ENCODE data around the gene ZCCHC7.

The ZCCHC7 gene

GRCh38 chr9:37094751-37095150 is 25.6 kb upstream of the ZCCHC7 start:
- H3K4me3 ChIP-seq (ENCODE audit: low read depth, low read length), result no peak overlapping the region
- TF ChIP-seq, protein P1, sequence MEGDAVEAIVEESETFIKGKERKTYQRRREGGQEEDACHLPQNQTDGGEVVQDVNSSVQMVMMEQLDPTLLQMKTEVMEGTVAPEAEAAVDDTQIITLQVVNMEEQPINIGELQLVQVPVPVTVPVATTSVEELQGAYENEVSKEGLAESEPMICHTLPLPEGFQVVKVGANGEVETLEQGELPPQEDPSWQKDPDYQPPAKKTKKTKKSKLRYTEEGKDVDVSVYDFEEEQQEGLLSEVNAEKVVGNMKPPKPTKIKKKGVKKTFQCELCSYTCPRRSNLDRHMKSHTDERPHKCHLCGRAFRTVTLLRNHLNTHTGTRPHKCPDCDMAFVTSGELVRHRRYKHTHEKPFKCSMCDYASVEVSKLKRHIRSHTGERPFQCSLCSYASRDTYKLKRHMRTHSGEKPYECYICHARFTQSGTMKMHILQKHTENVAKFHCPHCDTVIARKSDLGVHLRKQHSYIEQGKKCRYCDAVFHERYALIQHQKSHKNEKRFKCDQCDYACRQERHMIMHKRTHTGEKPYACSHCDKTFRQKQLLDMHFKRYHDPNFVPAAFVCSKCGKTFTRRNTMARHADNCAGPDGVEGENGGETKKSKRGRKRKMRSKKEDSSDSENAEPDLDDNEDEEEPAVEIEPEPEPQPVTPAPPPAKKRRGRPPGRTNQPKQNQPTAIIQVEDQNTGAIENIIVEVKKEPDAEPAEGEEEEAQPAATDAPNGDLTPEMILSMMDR (IDR thresholded peaks at IDR 0.05; ENCODE audit: low read depth, low read length), result no peak

- H3K4me3 ChIP-seq (ENCODE audit: low read depth, low read length), result no peak overlapping the region
- TF ChIP-seq, protein P1 (IDR thresholded peaks at IDR 0.05; ENCODE audit: low read depth, low read length), result no peak
Measured at GRCh38 chr9:37096628-37097027, 23.7 kb upstream of the ZCCHC7 start.

- TF ChIP-seq, protein P1 (IDR thresholded peaks at IDR 0.05; ENCODE audit: low read depth, low read length), result no peak
Measured at GRCh38 chr9:37097294-37097693, 23.1 kb upstream of the ZCCHC7 start.

DNA sequence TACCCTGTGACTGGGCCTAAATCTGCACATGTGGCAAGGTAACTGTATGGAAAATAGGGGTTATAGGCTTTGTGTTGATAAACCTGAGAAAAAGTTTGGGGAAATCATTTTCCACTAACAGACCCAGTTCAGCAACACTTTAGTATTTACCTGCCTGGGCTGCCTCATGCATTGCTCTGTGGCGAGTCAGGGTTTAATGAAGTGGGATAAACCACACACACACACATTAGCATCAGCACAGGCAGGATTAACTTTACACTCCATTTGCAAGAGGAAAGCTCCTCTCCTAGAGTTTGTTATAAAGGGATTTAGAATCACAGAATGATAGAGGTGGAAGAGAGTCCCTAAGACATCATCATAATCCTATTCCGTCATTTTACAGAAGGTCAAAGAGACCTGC is 20.0 kb upstream of the ZCCHC7 start:
- TF ChIP-seq, protein P1 (IDR thresholded peaks at IDR 0.05; ENCODE audit: low read depth, low read length), result no peak

More at GRCh38 chr9:37097294-37097693, 23.1 kb upstream of the ZCCHC7 start:
- H3K4me3 ChIP-seq (ENCODE audit: low read depth, low read length), result no peak overlapping the region

DNA sequence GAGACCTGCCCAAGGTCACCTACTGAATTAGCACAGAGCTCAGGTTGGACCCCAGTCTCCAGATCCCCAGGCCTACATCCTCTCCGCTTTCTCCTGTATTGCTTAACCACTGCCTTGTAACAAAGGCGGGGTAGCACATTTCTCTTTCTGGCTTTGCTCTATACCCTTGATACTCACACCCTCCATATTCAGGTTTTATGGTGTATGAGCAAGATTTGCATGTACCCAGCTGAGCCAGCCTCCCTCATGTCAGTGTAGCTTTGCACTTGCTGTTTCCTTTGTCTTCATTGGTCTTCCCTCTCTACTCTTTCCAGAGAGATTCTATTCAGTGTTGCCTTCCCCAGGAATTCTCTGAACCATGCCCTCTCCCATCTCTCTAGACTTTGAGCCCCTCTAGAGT is 19.6 kb upstream of the ZCCHC7 start:
- TF ChIP-seq, protein P1 (IDR thresholded peaks at IDR 0.05; ENCODE audit: low read depth, low read length), result no peak
- H3K4me3 ChIP-seq (ENCODE audit: low read depth, low read length), result no peak overlapping the region

More for the DNA sequence above, 20.0 kb upstream of the ZCCHC7 start:
- no peak overlapping the region for H3K4me3 ChIP-seq (ENCODE audit: low read depth, low read length)

GRCh38 chr9:37102486-37102885 is 17.9 kb upstream of the ZCCHC7 start:
- no peak overlapping the region for H3K4me3 ChIP-seq (ENCODE audit: low read depth, low read length)
- TF ChIP-seq, protein P1 (IDR thresholded peaks at IDR 0.05; ENCODE audit: low read depth, low read length), result no peak

- no peak overlapping the region for H3K4me3 ChIP-seq (ENCODE audit: low read depth, low read length)
- TF ChIP-seq, protein P1 (IDR thresholded peaks at IDR 0.05; ENCODE audit: low read depth, low read length), result no peak
Measured at GRCh38 chr9:37104183-37104889, 16.0 kb upstream of the ZCCHC7 start.
